BJ (cell line): ENCODE results near the gene DCBLD2. TPM values are rescaled to one million over a fixed set of nuclear protein-coding genes. Genes with fewer than 3 reads are reported as not detected.

Source experiments
- CTCF ChIA-PET: fragments of 350-600 bp; formaldehyde crosslinking; extraction: SDS; loops from one replicate; lab custom pipeline; 2021; ENCODE audit warnings: antibody characterized with exemption, inconsistent platforms; lab: Yijun Ruan, JAX
- POLR2A ChIA-PET: fragments of 300-600 bp; sonication (Branson Sonifier 250); formaldehyde crosslinking; extraction: SDS; loops from one replicate; lab custom pipeline; 2021; ENCODE audit warnings: antibody characterized with exemption; lab: Charles Lee
- DNase-seq: peaks from one replicate; pipeline ENCODE4 v3.0.0-alpha.2; 2011; ENCODE audit warnings: low read depth
- H3K27me3 ChIP-seq: 2 replicates; pipeline ENCODE4 v1.6.0; 2011; ENCODE audit warnings: low read length; ENCODE audit not compliant: control insufficient read depth, insufficient read depth
- H3K36me3 ChIP-seq: 2 replicates; pipeline ENCODE4 v1.5.1; 2011; ENCODE audit warnings: low read length; ENCODE audit not compliant: control insufficient read depth, insufficient read depth
- H3K4me3 ChIP-seq: 2 replicates; pipeline ENCODE4 v1.5.1; 2011; ENCODE audit warnings: low read depth, mild to moderate bottlenecking, control low read depth, low read length
- polyA plus RNA-seq: library from polyadenylated mRNA; depleted of rRNA; stranded (reverse); fragments of >200 nt; gene quantifications from 2 replicates; pipeline ENCODE4 v1.2.3, GENCODE V29; 2011
- TF ChIP-seq, protein P1 (sequence below): IDR thresholded peaks from 2 replicates; pipeline ENCODE4 v1.5.1; 2011; ENCODE audit warnings: low read depth, mild to moderate bottlenecking, control low read depth, inconsistent platforms, low read length, moderate library complexity; ENCODE audit not compliant: insufficient read depth

DCBLD2 gene
- polyA plus RNA-seq, 1 experiment = 28.9 TPM

DNA sequence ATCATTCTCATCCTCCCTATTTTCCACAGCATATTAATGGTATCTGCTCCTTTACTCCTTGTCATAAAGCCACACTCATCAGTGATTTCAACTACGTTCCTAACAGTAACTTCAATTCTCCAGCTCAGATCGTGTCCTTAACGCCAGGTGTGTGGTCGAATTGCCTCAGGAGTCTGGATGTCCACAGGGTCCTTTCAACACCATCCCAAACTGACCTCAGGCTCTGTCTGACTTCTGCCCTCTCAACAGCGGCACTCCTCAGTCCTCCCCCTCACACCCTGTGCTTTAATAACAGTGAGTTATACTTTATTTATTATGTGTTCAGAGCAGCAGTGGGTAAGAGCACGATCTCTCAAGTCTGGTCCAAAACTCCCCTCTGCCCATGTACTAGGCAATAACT, 95.9 kb downstream of the DCBLD2 start:
- CTCF ChIA-PET = interaction anchor here (1.1 to 1.4 kb wide), 2 partner anchors 12 to 203 kb away, joined by 4 to 5 read pairs; no protein-coding TSS in a partner anchor
- peaks cover 8% of the 10 kb centered on the region for H3K36me3 ChIP-seq
- POLR2A ChIA-PET = no interaction called here
- no peak overlapping the region for H3K4me3 ChIP-seq
- no peak for DNase-seq
- TF ChIP-seq, protein P1, sequence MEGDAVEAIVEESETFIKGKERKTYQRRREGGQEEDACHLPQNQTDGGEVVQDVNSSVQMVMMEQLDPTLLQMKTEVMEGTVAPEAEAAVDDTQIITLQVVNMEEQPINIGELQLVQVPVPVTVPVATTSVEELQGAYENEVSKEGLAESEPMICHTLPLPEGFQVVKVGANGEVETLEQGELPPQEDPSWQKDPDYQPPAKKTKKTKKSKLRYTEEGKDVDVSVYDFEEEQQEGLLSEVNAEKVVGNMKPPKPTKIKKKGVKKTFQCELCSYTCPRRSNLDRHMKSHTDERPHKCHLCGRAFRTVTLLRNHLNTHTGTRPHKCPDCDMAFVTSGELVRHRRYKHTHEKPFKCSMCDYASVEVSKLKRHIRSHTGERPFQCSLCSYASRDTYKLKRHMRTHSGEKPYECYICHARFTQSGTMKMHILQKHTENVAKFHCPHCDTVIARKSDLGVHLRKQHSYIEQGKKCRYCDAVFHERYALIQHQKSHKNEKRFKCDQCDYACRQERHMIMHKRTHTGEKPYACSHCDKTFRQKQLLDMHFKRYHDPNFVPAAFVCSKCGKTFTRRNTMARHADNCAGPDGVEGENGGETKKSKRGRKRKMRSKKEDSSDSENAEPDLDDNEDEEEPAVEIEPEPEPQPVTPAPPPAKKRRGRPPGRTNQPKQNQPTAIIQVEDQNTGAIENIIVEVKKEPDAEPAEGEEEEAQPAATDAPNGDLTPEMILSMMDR = no peak
- H3K27me3 ChIP-seq = no peaks in the 10 kb centered on the region

DNA sequence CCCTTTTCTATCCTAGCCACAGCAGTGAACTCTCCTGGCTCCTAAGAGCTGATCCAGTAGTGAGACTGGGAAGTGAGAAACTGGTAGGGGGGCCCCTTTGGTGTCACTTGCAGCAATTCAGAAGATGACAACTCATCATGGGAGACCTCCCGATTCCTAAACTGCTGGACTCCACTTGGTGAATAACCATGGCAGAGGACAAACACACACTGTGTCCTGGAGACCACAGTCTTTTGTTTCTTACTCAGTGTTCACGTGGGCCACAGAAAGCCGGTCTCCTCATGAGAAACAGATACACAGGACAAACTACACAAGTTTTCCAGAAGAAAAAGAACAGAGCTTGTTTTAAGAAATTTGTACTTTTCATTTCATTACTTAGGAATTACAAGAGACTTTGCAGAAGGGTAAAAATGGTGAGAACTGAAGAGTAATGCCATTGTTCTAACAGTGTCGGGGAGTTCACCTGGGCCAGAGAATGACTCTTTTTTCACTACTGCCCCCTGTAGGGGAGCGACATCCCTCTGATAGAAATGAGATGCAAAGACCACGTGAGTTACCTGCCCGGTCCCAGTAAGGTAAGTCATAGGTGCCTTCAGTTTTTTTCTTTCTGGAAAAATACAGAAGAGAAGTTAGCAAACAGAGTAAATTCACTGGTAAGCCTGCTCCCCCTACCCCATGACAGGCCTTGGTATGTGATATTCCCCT, 100.3 kb downstream of the DCBLD2 start:
- POLR2A ChIA-PET = no interaction called here
- no peak for DNase-seq
- no peak overlapping the region for H3K4me3 ChIP-seq
- TF ChIP-seq, protein P1 = peak; percentile 7; the same call in 1 of the 2 replicates
- peaks cover 9% of the 10 kb centered on the region for H3K36me3 ChIP-seq
- no peaks in the 10 kb centered on the region for H3K27me3 ChIP-seq
- CTCF ChIA-PET = interaction anchor here (0.5 to 1.2 kb wide), 3 partner anchors 193 to 952 kb away, joined by 3 to 5 read pairs (median 4); no protein-coding TSS in a partner anchor

DNA sequence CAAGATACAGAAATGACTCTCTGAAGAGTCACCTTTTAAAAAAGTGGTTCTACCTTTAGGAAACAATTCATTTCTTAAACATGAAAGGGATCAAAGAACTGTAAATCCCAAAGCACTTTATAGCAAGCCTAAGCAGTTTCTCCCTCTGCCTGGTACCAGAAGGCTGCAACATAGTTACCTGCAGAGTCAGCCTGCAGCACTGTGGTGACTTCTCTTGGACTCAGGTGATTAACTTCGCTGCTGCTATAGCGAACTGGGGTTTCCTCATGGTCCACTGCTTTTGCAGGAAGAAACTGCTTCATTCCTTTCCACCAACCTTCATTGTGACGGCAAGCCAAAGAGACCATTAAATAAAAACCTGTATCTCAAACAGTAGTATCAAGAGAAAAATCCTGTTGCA, 101.1 kb downstream of the DCBLD2 start:
- no peak for DNase-seq
- Histone ChIP-seq H3K4me3 (no peak overlapping the region), H3K36me3 (peaks cover 9% of the 10 kb centered on the region), H3K27me3 (no peaks in the 10 kb centered on the region)
- TF ChIP-seq, protein P1 = no peak
- CTCF ChIA-PET = interaction anchor here (0.5 to 0.6 kb wide), 2 partner anchors 194 to 953 kb away, joined by 3 to 5 read pairs; no protein-coding TSS in a partner anchor
- POLR2A ChIA-PET = no interaction called here

DNA sequence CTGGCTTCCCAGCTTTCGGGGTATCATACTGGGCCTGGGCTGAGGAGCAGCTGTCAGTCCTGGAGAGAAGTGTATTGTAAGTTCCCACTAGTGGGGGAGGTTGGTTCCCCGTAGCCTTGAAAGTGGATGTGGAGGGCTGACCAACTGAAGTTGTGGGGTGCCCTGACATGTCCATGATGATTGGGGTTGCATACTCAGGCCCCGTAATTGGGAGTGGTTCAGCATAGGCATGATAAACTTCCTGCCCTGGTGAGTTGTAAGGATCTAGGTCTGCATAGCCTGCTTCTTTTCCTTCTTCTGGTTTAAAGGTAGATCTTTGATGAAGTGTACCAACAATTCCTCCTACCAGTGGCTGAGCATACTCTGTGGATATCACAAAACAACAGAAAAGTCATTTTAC, 102.0 kb downstream of the DCBLD2 start:
- TF ChIP-seq, protein P1 = no peak
- Histone ChIP-seq H3K27me3 (no peaks in the 10 kb centered on the region), H3K36me3 (peaks cover 9% of the 10 kb centered on the region), H3K4me3 (no peak overlapping the region)
- ChIA-PET CTCF (no interaction called here), POLR2A (no interaction called here)
- no peak for DNase-seq

DNA sequence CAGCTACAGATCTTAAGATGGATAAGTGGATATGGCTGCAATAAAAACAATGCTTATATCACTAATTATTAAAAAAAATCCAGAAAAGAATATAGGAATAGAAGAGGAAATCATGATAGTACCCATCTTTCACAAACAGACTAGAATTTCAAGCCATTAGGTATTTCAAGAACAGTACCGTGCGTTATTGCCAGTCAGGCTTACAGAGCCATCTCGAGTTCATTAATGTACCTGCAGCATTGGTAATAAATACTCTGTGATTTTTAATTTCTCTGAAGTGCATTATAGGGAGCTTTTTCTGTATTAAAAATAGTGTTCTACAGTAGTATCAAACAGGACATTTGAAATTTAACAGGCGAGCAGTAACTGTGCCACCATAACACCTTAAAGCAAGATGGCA, 102.7 kb downstream of the DCBLD2 start:
- no peak for DNase-seq
- CTCF ChIA-PET = interaction anchor here (1.6 to 1.7 kb wide), 2 partner anchors 15 to 197 kb away, joined by 4 to 5 read pairs; no protein-coding TSS in a partner anchor
- H3K27me3 ChIP-seq = no peaks in the 10 kb centered on the region
- TF ChIP-seq, protein P1 = no peak
- POLR2A ChIA-PET = no interaction called here
- H3K36me3 ChIP-seq = peaks cover 9% of the 10 kb centered on the region
- no peak overlapping the region for H3K4me3 ChIP-seq
